Osteocyte (in vitro differentiated cells): ENCODE measurements around the gene CRKL. TPM values are rescaled to one million over a fixed set of nuclear protein-coding genes. Genes with fewer than 3 reads are reported as not detected.

Source experiments
- DNase-seq: peaks from one replicate; pipeline ENCODE4 v3.0.0; 2021; ENCODE audit warnings: mixed read lengths; ENCODE audit not compliant: unreplicated experiment; ENCODE audit errors: extremely low spot score
- H3K27ac Mint-ChIP-seq: one replicate; pipeline ENCODE4 v1.8.0; 2021; ENCODE audit warnings: mild to moderate bottlenecking, mixed read lengths; ENCODE audit not compliant: unreplicated experiment
- H3K27me3 Mint-ChIP-seq: one replicate; pipeline ENCODE4 v1.8.0; 2021; ENCODE audit warnings: mixed read lengths; ENCODE audit not compliant: unreplicated experiment
- H3K36me3 Mint-ChIP-seq: one replicate; pipeline ENCODE4 v1.8.0; 2021; ENCODE audit warnings: mixed read lengths; ENCODE audit not compliant: unreplicated experiment
- H3K4me1 Mint-ChIP-seq: one replicate; pipeline ENCODE4 v1.8.0; 2021; ENCODE audit warnings: mixed read lengths; ENCODE audit not compliant: unreplicated experiment
- H3K4me3 Mint-ChIP-seq: one replicate; pipeline ENCODE4 v1.8.0; 2021; ENCODE audit warnings: mild to moderate bottlenecking, moderate library complexity, mixed read lengths; ENCODE audit not compliant: unreplicated experiment
- H3K9me3 Mint-ChIP-seq: one replicate; pipeline ENCODE4 v1.8.0; 2021; ENCODE audit warnings: mixed read lengths; ENCODE audit not compliant: unreplicated experiment
- total RNA-seq: library from RNA; stranded (reverse); gene quantifications from 2 replicates; pipeline ENCODE4 v1.2.1, GENCODE V29; 2021
- TF ChIP-seq, protein P1 (sequence below): fragments of 200-600 bp; sonication (generic); IDR thresholded peaks from 2 replicates; pipeline ENCODE4 v1.5.0; 2021; ENCODE audit warnings: antibody characterized with exemption, mild to moderate bottlenecking, moderate library complexity

Gene CRKL
- total RNA-seq, 1 donor from 2014 or later, result 56.0 TPM

DNA sequence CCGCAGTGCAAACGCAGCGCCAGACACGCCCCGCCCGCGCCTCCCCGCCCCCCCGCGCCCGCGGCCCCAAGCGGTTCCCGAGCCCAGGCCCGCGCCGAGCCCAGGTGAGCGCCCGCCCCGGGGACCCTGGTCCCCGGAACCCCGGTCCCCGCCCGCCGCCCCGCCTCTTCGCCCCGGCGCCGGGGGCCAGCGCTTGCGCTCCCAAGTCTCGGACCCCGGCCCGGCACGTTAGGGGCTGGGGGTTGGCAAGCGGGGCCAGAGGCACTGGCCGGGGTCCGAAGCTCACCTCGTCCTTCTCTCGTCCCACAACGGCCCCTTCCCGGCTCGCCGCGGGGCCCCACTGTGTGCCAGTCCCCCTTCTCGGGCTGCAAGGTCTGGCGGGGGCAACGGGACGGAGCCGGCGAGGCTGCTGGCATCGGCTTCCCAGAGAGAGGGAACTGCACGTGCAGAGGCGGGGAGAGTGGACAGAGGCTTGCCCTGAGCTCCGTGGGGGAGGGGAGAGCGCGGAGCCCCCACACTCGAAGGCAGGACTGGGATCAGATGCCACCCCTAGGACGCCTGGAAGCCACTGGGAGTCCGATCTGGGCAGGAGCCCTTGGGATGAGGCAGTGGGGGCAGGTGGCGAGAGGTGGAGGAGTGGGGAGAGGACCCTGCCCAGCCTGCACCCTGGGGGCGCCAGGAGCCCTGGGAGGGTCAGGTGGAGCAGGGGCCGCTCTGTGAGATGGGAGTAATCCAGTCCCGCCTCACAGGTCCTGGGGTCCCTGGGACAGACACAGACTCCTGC, 48.1 kb downstream of the CRKL start:
- Mint-ChIP-seq H3K27me3 (no peaks in the 10 kb centered on the region), H3K27ac (no peak overlapping the region), H3K4me1 (peaks cover 12% of the 10 kb centered on the region), H3K4me3 (peak overlapping the region; percentile 57), H3K9me3 (no peaks in the 10 kb centered on the region), H3K36me3 (no peaks in the 10 kb centered on the region)
- TF ChIP-seq, protein P1, sequence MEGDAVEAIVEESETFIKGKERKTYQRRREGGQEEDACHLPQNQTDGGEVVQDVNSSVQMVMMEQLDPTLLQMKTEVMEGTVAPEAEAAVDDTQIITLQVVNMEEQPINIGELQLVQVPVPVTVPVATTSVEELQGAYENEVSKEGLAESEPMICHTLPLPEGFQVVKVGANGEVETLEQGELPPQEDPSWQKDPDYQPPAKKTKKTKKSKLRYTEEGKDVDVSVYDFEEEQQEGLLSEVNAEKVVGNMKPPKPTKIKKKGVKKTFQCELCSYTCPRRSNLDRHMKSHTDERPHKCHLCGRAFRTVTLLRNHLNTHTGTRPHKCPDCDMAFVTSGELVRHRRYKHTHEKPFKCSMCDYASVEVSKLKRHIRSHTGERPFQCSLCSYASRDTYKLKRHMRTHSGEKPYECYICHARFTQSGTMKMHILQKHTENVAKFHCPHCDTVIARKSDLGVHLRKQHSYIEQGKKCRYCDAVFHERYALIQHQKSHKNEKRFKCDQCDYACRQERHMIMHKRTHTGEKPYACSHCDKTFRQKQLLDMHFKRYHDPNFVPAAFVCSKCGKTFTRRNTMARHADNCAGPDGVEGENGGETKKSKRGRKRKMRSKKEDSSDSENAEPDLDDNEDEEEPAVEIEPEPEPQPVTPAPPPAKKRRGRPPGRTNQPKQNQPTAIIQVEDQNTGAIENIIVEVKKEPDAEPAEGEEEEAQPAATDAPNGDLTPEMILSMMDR, result no peak
- DNase-seq, result no peak

GRCh38 chr22:20965888-20966855, 49.0 kb downstream of the CRKL start:
- H3K9me3 Mint-ChIP-seq, result no peaks in the 10 kb centered on the region
- no peak for DNase-seq
- TF ChIP-seq, protein P1, result no peak

GRCh38 chr22:20966883-20967696, 49.9 kb downstream of the CRKL start, which contains the start of gene AIFM3:
AIFM3 (plus strand) TSS chr22:20967255; CDS start chr22:20967945, 690 bp downstream.
- H3K4me3 Mint-ChIP-seq, result no peak within 1 kb of the TSS
- DNase-seq, result no peak
- H3K9me3 Mint-ChIP-seq, result no peaks in the 10 kb centered on the region
- no peaks in the 10 kb centered on the region for H3K27me3 Mint-ChIP-seq
- H3K27ac Mint-ChIP-seq, result no peak within 1 kb of the TSS
- H3K4me1 Mint-ChIP-seq, result peaks cover 25% of the 10 kb centered on the region
- H3K36me3 Mint-ChIP-seq, result no peaks in the 10 kb centered on the region
- TF ChIP-seq, protein P1, result no peak

More at GRCh38 chr22:20965888-20966855, 49.0 kb downstream of the CRKL start:
- Mint-ChIP-seq H3K4me3 (peak overlapping the region; percentile 57), H3K27me3 (no peaks in the 10 kb centered on the region), H3K4me1 (peaks cover 18% of the 10 kb centered on the region), H3K27ac (no peak overlapping the region), H3K36me3 (no peaks in the 10 kb centered on the region)

- Mint-ChIP-seq H3K36me3 (no peaks in the 10 kb centered on the region), H3K4me3 (no peak overlapping the region), H3K4me1 (peaks cover 31% of the 10 kb centered on the region), H3K27me3 (no peaks in the 10 kb centered on the region), H3K9me3 (no peaks in the 10 kb centered on the region), H3K27ac (no peak overlapping the region)
- TF ChIP-seq, protein P1, result no peak
- DNase-seq, result no peak
Measured at GRCh38 chr22:20967697-20968211, 50.5 kb downstream of the CRKL start.
